Ishikawa (cell line): ENCODE measurements around the gene PPP1R37.

Experiments used
- CEBPB ChIP-seq: IDR thresholded peaks from 2 replicates; pipeline ENCODE4 v1.6.1; 2012
- CREB1 ChIP-seq: IDR thresholded peaks from 2 replicates; pipeline ENCODE4 v1.6.1; 2012; ENCODE audit warnings: low read depth
- EGR1 ChIP-seq: IDR thresholded peaks from 2 replicates; pipeline ENCODE4 v1.6.1; 2012
- EP300 ChIP-seq: IDR thresholded peaks from 2 replicates; pipeline ENCODE4 v1.6.1; 2012; ENCODE audit warnings: borderline replicate concordance
- FOXM1 ChIP-seq: IDR thresholded peaks from 2 replicates; pipeline ENCODE4 v1.6.1; 2012; ENCODE audit warnings: low read depth, borderline replicate concordance
- MAX ChIP-seq: IDR thresholded peaks from 2 replicates; pipeline ENCODE4 v1.6.1; 2012
- NFIC ChIP-seq: IDR thresholded peaks from 2 replicates; pipeline ENCODE4 v1.6.1; 2012
- RAD21 ChIP-seq: IDR thresholded peaks from 2 replicates; pipeline ENCODE4 v1.6.1; 2012; ENCODE audit warnings: low read depth
- REST ChIP-seq: IDR thresholded peaks from 2 replicates; pipeline ENCODE4 v1.6.1; 2012; ENCODE audit warnings: low read depth, mild to moderate bottlenecking
- TAF1 ChIP-seq: IDR thresholded peaks from 2 replicates; pipeline ENCODE4 v1.6.1; 2012; ENCODE audit warnings: low read depth, mild to moderate bottlenecking
- TCF12 ChIP-seq: IDR thresholded peaks from 2 replicates; pipeline ENCODE4 v1.6.1; 2012; ENCODE audit warnings: low read depth
- TEAD4 ChIP-seq: IDR thresholded peaks from 2 replicates; pipeline ENCODE4 v1.6.1; 2012
- USF1 ChIP-seq: IDR thresholded peaks from 2 replicates; pipeline ENCODE4 v1.6.1; 2012
- YY1 ChIP-seq: IDR thresholded peaks from 2 replicates; pipeline ENCODE4 v1.6.1; 2012; ENCODE audit warnings: low read depth
- ZBTB7A ChIP-seq: IDR thresholded peaks from 2 replicates; pipeline ENCODE4 v1.6.1; 2012; ENCODE audit warnings: low read depth

PPP1R37 gene

GRCh38 chr19:45164577-45165335 is 71.8 kb downstream of the PPP1R37 start:
- TF ChIP-seq RAD21, result 0 out of 2 replicates have a peak, but pooled peaks have one; percentile 2
- peak; percentile 40; the same call in 1 of the 2 replicates for TF ChIP-seq MAX
- TF ChIP-seq REST, result no peak

- no peak for TF ChIP-seq MAX
- TF ChIP-seq EGR1, result no peak
- TF ChIP-seq RAD21, result no peak
- TF ChIP-seq FOXM1, result no peak
- no peak for TF ChIP-seq TCF12
- no peak for TF ChIP-seq REST
- no peak for TF ChIP-seq ZBTB7A
- TF ChIP-seq NFIC, result no peak
- TF ChIP-seq CEBPB, result no peak
- no peak for TF ChIP-seq EP300
- no peak for TF ChIP-seq USF1
- no peak for TF ChIP-seq CREB1
- no peak for TF ChIP-seq TEAD4
These were observed 73.8 kb downstream of the PPP1R37 start for GRCh38 chr19:45166723-45167252.

DNA sequence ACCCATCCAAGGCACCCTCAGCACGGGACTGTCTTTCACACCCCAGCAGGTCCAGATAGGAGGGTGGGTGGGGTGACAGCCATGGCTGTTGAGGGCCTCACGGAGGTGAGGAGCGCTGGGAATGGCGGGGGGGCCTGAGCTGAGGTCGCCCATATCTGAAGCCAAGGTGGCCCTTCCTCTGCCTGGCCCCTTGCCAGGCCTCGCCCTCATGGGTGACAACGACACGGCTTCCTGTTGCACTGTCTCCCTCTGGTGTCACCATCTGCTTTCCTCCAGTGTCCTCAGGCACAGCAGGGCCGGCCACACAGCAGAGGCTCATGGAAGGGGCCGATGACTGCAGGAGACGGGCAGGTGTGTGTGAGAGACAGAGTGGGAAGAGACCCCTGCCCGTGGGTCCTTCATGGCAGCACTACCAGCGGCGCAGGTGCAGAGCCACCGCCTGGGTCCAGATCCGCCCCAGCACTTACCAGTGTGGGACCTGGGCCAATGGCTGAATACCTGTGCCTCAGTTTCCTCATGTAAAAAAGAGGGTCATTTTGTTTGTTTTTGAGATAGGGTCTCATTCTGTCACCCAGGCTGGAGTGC is 75.9 kb downstream of the PPP1R37 start:
- TF ChIP-seq MAX, result no peak
- TF ChIP-seq REST, result no peak
- no peak for TF ChIP-seq CREB1
- no peak for TF ChIP-seq EP300
- no peak for TF ChIP-seq USF1
- no peak for TF ChIP-seq ZBTB7A
- TF ChIP-seq TEAD4, result no peak
- TF ChIP-seq FOXM1, result no peak
- TF ChIP-seq NFIC, result no peak
- TF ChIP-seq RAD21, result no peak; the same call in 1 of the 2 replicates
- TF ChIP-seq CEBPB, result no peak
- no peak for TF ChIP-seq TAF1

DNA sequence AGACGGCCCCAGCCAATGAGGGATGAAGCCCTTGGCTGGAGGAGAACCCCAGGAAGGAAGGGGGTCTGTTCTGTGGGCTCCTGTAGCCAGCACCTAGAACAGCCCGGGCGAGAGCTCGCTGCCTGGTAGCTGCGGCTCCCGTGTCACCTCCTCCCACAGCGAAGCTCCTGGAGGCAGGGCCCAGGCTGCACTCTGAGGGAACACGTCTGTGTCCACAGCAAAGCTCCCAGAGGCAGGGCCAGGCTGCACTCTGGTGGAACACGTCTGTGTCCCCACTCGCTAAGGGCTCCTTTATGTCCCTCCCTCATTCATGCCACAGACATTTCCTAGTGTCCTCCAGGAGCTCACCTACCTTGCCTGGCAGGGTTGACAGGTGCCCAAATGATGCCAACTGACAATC is 76.6 kb downstream of the PPP1R37 start:
- TF ChIP-seq EP300 (no peak), EGR1 (no peak), CEBPB (no peak), MAX (no peak), CREB1 (no peak), REST (no peak), FOXM1 (no peak), TCF12 (no peak), TAF1 (no peak), ZBTB7A (no peak), RAD21 (no peak), TEAD4 (no peak), YY1 (no peak), USF1 (no peak), NFIC (no peak)
